Stimulated activated CD4-positive, alpha-beta T cell treated with anti-CD3 and anti-CD28 coated beads, Interleukin-15, amount 100 ng/mL, for 1 hour (primary cell): ENCODE measurements around the gene TEAD1.

Source experiments
- DNase-seq, 2 donors: peaks; one replicate each; pipeline ENCODE4 v3.0.0-alpha.2; 2020; ENCODE audit warnings: low read depth in 1 of 2, low spot score in 1 of 2

The TEAD1 gene

DNA sequence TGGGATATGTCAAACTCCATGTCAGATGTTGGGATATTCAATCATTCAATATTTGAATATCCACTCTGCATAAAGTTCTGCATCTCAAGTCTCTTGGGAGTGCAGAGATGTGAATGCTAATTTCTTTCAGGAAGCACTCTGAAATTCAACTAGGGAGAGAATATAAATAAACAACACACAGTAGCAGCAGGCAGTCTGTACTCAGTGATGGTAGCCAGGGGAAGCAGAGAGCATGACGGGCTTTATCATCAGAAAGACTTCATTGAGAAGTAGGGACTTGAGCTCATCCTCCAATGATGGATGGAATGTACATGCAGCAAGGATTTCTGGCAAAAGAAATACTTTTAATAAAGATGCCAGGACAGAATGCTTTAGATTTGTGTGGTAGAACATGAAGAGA, 9.8 kb upstream of the TEAD1 start:
- no peak for DNase-seq

GRCh38 chr11:12666915-12667314, 7.3 kb upstream of the TEAD1 start:
- no peak for DNase-seq

DNA sequence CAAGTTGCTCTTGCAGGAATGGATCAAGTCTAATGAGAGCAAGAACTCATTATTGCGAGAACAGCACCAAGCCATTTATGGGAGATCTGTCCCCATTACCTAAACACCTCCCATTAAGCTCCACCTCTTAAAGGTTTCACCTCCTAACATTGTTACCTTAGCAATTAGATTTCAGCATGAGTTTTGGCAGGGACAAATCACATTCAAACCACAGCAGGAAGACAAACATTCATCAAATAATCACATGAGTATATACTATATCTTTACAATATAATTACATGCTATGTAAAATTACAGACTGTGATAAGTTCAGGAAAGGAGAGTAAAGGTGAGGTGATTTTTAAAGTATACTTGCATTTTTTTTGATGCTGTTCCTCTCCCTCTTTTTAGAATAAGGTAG, 6.6 kb upstream of the TEAD1 start:
- no peak for DNase-seq

- DNase-seq: no peak
These were observed 6.1 kb upstream of the TEAD1 start for GRCh38 chr11:12668166-12668565.

DNA sequence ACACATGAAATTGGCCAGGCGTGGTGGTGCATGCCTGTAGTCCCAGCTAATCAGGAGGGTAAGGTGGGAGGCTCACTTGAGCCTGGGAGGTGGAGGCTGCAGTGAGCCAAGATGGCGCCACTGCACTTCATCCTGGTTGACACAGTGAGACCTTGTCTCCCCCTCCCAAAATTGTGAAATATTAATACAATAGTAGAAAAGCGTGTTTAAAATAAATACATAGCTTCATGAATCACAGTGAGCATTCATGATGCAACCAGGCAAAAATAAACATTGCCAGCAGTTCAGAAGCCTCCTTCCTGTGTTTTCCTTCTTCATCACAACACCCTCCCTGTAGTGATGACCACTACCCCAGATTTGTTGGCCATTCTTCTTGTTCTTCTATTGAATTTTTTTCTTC, 4.3 kb upstream of the TEAD1 start:
- no peak for DNase-seq

DNA sequence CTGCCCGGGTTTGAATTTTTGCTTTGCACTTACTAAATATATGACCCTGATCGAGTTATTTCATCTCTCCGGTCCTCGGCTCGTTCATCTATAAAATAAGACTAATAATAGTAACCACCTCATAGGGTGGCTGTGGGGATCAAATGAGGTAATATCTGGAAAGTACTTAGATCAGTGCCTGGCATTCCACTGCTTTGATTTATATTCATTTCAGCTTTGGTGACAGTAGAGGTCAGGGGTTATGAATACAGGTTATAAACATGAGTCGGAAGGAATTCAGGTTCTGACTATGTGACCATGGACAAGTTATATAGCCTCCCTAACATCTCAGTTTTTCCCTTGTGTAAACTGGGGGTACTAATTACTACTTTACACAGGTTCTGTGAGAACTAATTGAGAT, 2.9 kb upstream of the TEAD1 start:
- no peak for DNase-seq

- DNase-seq: no peak
These were observed 659 bp upstream of the TEAD1 start for GRCh38 chr11:12673601-12673923.

- DNase-seq: no peak
These were observed 332 bp downstream of the TEAD1 start for GRCh38 chr11:12674571-12674935.

GRCh38 chr11:12674936-12675696, 895 bp downstream of the TEAD1 start:
- no peak for DNase-seq

- DNase-seq: no peak
These were observed 1.9 kb downstream of the TEAD1 start for GRCh38 chr11:12675951-12676711.

DNA sequence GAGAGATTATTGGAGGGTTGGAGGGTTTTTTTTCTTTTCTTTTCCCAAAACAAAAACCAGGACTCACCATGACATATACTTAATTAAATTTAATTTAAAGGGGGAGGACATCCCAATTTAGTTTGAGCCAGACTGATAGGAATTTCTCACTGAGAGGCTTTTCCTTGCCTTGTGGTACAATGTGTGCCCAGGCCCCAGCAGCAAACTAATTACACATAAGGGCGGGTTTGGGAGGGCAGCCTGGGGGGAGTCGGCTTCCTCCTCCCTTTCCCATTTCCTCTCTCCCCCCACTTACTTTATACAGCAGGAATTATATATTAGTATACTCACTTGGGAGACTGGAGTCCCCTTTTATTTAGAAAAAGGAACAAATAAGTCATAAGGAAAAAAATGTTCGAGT, 2.9 kb downstream of the TEAD1 start:
- no peak for DNase-seq

GRCh38 chr11:12678092-12678491, 3.9 kb downstream of the TEAD1 start:
- DNase-seq: no peak

GRCh38 chr11:12678991-12679390, 4.8 kb downstream of the TEAD1 start:
- DNase-seq: no peak

GRCh38 chr11:12679471-12679870, 5.2 kb downstream of the TEAD1 start:
- DNase-seq: no peak

- no peak for DNase-seq
These were observed 6.2 kb downstream of the TEAD1 start for GRCh38 chr11:12680246-12680939.

DNA sequence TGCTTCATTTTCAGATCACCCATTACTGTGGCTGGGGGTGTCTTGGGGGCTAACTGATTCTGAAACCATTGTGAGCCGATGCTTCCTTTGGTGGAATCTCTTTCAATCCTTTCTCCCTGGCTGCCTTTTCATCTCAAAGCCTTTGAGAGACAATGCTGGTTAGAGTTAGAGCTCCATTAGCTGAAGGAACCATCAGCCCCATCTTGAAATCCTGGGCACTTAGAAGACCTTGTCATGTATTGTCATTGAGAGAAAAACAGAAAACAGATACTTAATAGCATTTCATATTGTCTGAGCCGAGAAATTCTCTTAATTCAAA, 6.7 kb downstream of the TEAD1 start:
- no peak for DNase-seq

GRCh38 chr11:12681466-12681865, 7.2 kb downstream of the TEAD1 start:
- no peak for DNase-seq

DNA sequence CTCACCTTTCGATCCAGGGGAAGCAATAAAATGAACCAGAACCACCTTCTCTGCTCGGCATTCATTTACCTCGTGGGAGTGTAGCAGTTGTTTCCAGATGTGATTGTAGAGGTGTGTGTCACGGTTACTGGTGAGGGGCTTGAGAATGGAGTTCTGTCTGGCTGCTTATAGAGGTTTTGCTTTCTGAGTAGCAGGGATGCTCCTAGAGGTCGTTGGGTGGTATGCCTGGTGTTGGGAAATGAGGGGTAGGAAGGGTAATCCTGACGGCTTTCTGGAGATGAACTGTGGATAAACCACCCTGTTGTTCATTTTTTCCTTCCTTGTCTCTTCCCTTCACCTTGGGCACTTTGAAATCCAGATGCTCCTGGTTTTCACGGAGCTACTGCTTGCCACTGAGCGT, 8.1 kb downstream of the TEAD1 start:
- no peak for DNase-seq

DNA sequence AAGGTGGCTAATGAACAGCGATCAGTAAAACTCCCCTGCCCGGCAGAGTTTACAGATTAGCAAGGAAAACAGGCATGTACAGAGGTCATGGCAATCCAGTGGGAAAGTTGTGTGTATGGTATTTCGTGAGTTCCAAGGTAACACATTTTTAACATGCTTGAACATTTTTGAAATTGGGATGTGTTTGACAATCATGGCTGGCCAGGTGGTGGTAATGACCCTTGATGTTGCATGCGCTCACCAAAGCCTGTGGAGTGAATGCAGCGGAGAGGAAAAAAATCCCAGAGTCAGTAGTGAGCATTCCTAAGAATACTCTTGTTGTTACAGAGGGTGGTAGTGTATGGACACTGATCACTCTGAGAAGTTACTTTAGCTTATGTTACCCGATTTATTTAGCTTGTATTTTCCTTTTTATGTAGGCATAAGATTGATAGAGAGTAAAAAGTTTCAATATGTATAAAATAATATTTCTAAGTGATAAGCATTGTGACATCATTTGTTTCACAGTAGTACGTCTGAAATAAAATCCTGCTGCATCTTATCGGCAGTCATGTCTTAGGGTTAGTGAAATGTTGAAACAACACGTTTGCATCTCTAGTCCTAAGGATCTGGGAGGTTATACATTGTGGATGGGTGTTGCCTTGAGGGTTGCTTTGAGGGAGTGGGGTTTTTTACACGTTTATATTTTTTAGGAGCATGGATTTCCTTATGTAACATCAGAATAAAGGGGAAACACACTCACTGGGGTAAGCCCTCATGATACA, 8.7 kb downstream of the TEAD1 start:
- DNase-seq: no peak

- DNase-seq: no peak
These were observed 9.7 kb downstream of the TEAD1 start for GRCh38 chr11:12683874-12684273.

DNA sequence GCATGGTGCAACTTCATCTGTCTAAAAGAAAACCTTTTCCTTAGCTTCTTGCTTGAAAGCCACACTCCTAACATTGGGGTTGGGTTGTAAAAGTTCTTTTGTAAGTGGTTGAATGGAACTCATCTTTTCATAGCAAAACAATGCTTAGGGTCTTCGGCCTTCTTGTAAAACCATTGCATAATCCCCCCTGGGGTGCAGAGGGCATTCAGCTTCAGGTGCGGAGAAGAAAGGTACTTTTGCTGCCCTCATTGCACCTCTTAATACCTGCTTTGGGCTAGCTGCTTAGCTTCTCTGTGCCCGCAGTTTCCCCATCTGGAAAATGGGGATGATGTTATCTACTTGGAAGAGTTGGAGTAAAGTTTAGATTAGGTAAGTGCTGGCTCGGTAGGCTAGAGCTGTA, 10.1 kb downstream of the TEAD1 start:
- DNase-seq: no peak

GRCh38 chr11:12684816-12685215, 10.6 kb downstream of the TEAD1 start:
- DNase-seq: no peak
